Neuronal stem cell (in vitro differentiated cells): ENCODE data around the gene FAIM2. TPM values are rescaled to one million over a fixed set of nuclear protein-coding genes. Genes with fewer than 3 reads are reported as not detected.

Source experiments
- DNase-seq: peaks from one replicate; pipeline ENCODE4 v3.0.0-alpha.2; 2013; ENCODE audit warnings: low spot score
- H2AFZ ChIP-seq: one replicate; pipeline ENCODE4 v1.6.1; 2013; ENCODE audit warnings: mild to moderate bottlenecking, low read length, inconsistent platforms
- H2AK5ac ChIP-seq: 2 replicates; pipeline ENCODE4 v1.6.1; 2013; ENCODE audit warnings: low read depth, mild to moderate bottlenecking, inconsistent platforms, low read length, moderate library complexity, mixed read lengths
- H2BK120ac ChIP-seq: 2 replicates; pipeline ENCODE4 v1.6.1; 2013; ENCODE audit warnings: low read depth, mild to moderate bottlenecking, inconsistent platforms, low read length, moderate library complexity, mixed read lengths
- H2BK12ac ChIP-seq: one replicate; pipeline ENCODE4 v1.6.1; 2013; ENCODE audit warnings: low read length, inconsistent platforms
- H2BK15ac ChIP-seq: 2 replicates; pipeline ENCODE4 v1.6.1; 2013; ENCODE audit warnings: mild to moderate bottlenecking, low read length, inconsistent platforms, mixed read lengths
- H2BK5ac ChIP-seq: one replicate; pipeline ENCODE4 v1.6.1; 2013; ENCODE audit warnings: inconsistent platforms, mild to moderate bottlenecking, low read length, moderate library complexity
- H3K14ac ChIP-seq: one replicate; pipeline ENCODE4 v1.6.1; 2013; ENCODE audit warnings: low read length, inconsistent platforms
- H3K18ac ChIP-seq: 2 replicates; pipeline ENCODE4 v1.6.1; 2013; ENCODE audit warnings: low read length, inconsistent platforms
- H3K23ac ChIP-seq: 2 replicates; pipeline ENCODE4 v1.6.1; 2013; ENCODE audit warnings: low read depth, mild to moderate bottlenecking, mixed read lengths, low read length, inconsistent platforms; ENCODE audit not compliant: poor library complexity
- H3K27ac ChIP-seq: replicated peaks from 3 replicates; pipeline ENCODE4 v1.5.1; 2013; ENCODE audit warnings: low read length, inconsistent platforms
- H3K27me3 ChIP-seq, 3 experiments: 2 replicates each; pipeline ENCODE4 v1.6.1; 2013; ENCODE audit warnings: low read length in 3 of 3, mild to moderate bottlenecking in 2 of 3, inconsistent platforms in 1 of 3, low read depth in 1 of 3, mixed read lengths in 1 of 3, moderate library complexity in 1 of 3; ENCODE audit not compliant: control insufficient read depth in 3 of 3, insufficient read depth in 3 of 3
- H3K36me3 ChIP-seq, 2 donors: replicated peaks in 1 of 2; 2 replicates each; pipeline ENCODE4 v1.6.1; 2013; ENCODE audit warnings: low read length in 2 of 2; ENCODE audit not compliant: control insufficient read depth in 2 of 2, insufficient read depth in 2 of 2
- H3K4ac ChIP-seq: 2 replicates; pipeline ENCODE4 v1.6.1; 2013; ENCODE audit warnings: inconsistent platforms, mild to moderate bottlenecking, low read length, moderate library complexity
- H3K4me1 ChIP-seq, 2 donors: 1 replicate in 1 of 2; 2 replicates in 1 of 2; pipeline ENCODE4 v1.6.1; 2013; ENCODE audit warnings: low read length in 2 of 2, low read depth in 1 of 2; ENCODE audit not compliant: control insufficient read depth in 2 of 2, insufficient read depth in 1 of 2
- H3K4me2 ChIP-seq: one replicate; pipeline ENCODE4 v1.6.1; 2013; ENCODE audit warnings: mild to moderate bottlenecking, low read length, inconsistent platforms; ENCODE audit not compliant: insufficient read depth, poor library complexity, severe bottlenecking
- H3K4me3 ChIP-seq, 2 donors: 2 replicates each; pipeline ENCODE4 v1.5.1; 2013; ENCODE audit warnings: low read length in 2 of 2, mild to moderate bottlenecking in 2 of 2, inconsistent platforms in 1 of 2, moderate library complexity in 1 of 2
- H3K79me1 ChIP-seq: one replicate; pipeline ENCODE4 v1.6.1; 2013; ENCODE audit warnings: low read depth, mild to moderate bottlenecking, inconsistent platforms, low read length, moderate library complexity
- H3K9ac ChIP-seq: one replicate; pipeline ENCODE4 v1.6.1; 2013; ENCODE audit warnings: mild to moderate bottlenecking, low read depth, low read length, inconsistent platforms; ENCODE audit not compliant: poor library complexity
- H3K9me3 ChIP-seq, 2 donors: replicated peaks in 1 of 2; 2 replicates each; pipeline versions ENCODE3 to v1.6.1; 2013; ENCODE audit warnings: low read length in 2 of 2, mild to moderate bottlenecking in 2 of 2, inconsistent platforms in 1 of 2, low read depth in 1 of 2, mixed read lengths in 1 of 2, moderate library complexity in 1 of 2; ENCODE audit not compliant: control insufficient read depth in 2 of 2, insufficient read depth in 1 of 2
- H4K8ac ChIP-seq: one replicate; pipeline ENCODE4 v1.6.1; 2013; ENCODE audit warnings: low read depth, mild to moderate bottlenecking, inconsistent platforms, low read length, moderate library complexity
- H4K91ac ChIP-seq: one replicate; pipeline ENCODE4 v1.6.1; 2013; ENCODE audit warnings: low read length, low read depth, mild to moderate bottlenecking, inconsistent platforms; ENCODE audit not compliant: poor library complexity
- WGBS, 2 donors: extraction: QIAGEN DNeasy Blood & Tissue Kit; methylation state at CpG; one replicate each; pipeline ENCODE4 v1.1.7; 2013; ENCODE audit warnings: missing lambda C conversion rate in 2 of 2, mixed read lengths in 1 of 2; ENCODE audit not compliant: insufficient read length in 2 of 2, insufficient replicate concordance in 1 of 2; ENCODE audit errors: extremely low coverage in 2 of 2; 5-methylcytosine and 5-hydroxymethylcytosine counted together
- polyA plus RNA-seq, 2 experiments: library from polyadenylated mRNA; stranded (reverse); fragments of 200-250 nt; gene quantifications; one replicate each; pipeline ENCODE4 v1.2.3, GENCODE V29; 2013

FAIM2 gene
- 5.6 TPM for polyA plus RNA-seq (2013, experiment 1 of 2)
- 4.9 TPM for polyA plus RNA-seq (2013, experiment 2 of 2)

- Histone ChIP-seq H3K27me3 (peaks cover 0 to 54% (median 4%) of the 10 kb centered on the region in 3 experiments), H3K4ac (no peak within 1 kb of the TSS), H2BK5ac (no peak within 1 kb of the TSS), H4K91ac (no peak within 1 kb of the TSS), H2BK120ac (no peak within 1 kb of the TSS), H3K14ac (peak within 1 kb of the TSS; percentile 39), H3K36me3 (no peaks in the 10 kb centered on the region), H3K9me3 (no peaks in the 10 kb centered on the region), H3K79me1 (no peaks in the 10 kb centered on the region), H3K4me1 (peaks cover 7 to 20% of the 10 kb centered on the region in 2 donors), H4K8ac (no peak within 1 kb of the TSS), H2BK12ac (peak within 1 kb of the TSS; percentile 4), H3K23ac (peak within 1 kb of the TSS; percentile 56), H3K18ac (peak within 1 kb of the TSS; percentile 76), H2BK15ac (peak within 1 kb of the TSS; percentile 94), H2AFZ (peak within 1 kb of the TSS; percentile 88), H3K4me3 (peak within 1 kb of the TSS; percentile 39 to 51), H2AK5ac (peak within 1 kb of the TSS; percentile 73), H3K9ac (peak within 1 kb of the TSS; percentile 71), H3K4me2 (peak within 1 kb of the TSS; percentile 85), H3K27ac (no peak within 1 kb of the TSS)
- WGBS, 2 donors = no CpG with 5 or more reads among the region's 56 CpGs
- DNase-seq = no peak
Measured at GRCh38 chr12:49903700-49904423, at the start of gene FAIM2. FAIM2 (minus strand) TSS chr12:49903900; CDS start chr12:49903792, 108 bp downstream.

GRCh38 chr12:49953151-49953550, 49.5 kb upstream of the FAIM2 start:
- no peak overlapping the region for H2BK120ac ChIP-seq

GRCh38 chr12:49952391-49953055, 48.8 kb upstream of the FAIM2 start:
- Histone ChIP-seq H2BK120ac (no peak overlapping the region), H2BK5ac (no peak overlapping the region), H3K9me3 (no peaks in the 10 kb centered on the region), H3K4ac (no peak overlapping the region), H2AFZ (no peak overlapping the region), H2BK15ac (no peak overlapping the region), H2BK12ac (no peak overlapping the region), H3K27ac (no peak overlapping the region), H3K79me1 (no peaks in the 10 kb centered on the region), H3K36me3 (no peaks in the 10 kb centered on the region), H4K91ac (no peak overlapping the region), H3K4me3 (no peak overlapping the region), H3K27me3 (peaks cover 0 to 35% (median 25%) of the 10 kb centered on the region in 3 experiments), H3K4me2 (no peak overlapping the region), H3K23ac (no peak overlapping the region), H3K18ac (peak overlapping the region; percentile 8), H3K4me1 (peaks cover 0 to 9% of the 10 kb centered on the region in 2 donors), H3K9ac (no peak overlapping the region), H3K14ac (no peak overlapping the region), H4K8ac (no peak overlapping the region), H2AK5ac (no peak overlapping the region)
- no CpG with 5 or more reads among the region's 1 CpG for WGBS, 2 donors
- DNase-seq = no peak

More at GRCh38 chr12:49953151-49953550, 49.5 kb upstream of the FAIM2 start:
- no peak overlapping the region for H3K4me2 ChIP-seq
- H3K9ac ChIP-seq = no peak overlapping the region
- no peak overlapping the region for H3K4me3 ChIP-seq
- H4K91ac ChIP-seq = no peak overlapping the region
- H3K27me3 ChIP-seq = peaks cover 0 to 31% (median 23%) of the 10 kb centered on the region in 3 experiments
- no peak overlapping the region for H2AFZ ChIP-seq
- no peak overlapping the region for H3K18ac ChIP-seq
- no peak overlapping the region for H2AK5ac ChIP-seq
- H2BK5ac ChIP-seq = no peak overlapping the region
- H2BK12ac ChIP-seq = no peak overlapping the region
- H3K4me1 ChIP-seq = peaks cover 0 to 9% of the 10 kb centered on the region in 2 donors
- no peaks in the 10 kb centered on the region for H3K79me1 ChIP-seq
- no peak overlapping the region for H3K23ac ChIP-seq
- no peak for DNase-seq
- H3K9me3 ChIP-seq = no peaks in the 10 kb centered on the region
- no peak overlapping the region for H3K4ac ChIP-seq
- H3K27ac ChIP-seq = no peak overlapping the region
- H3K14ac ChIP-seq = no peak overlapping the region
- H3K36me3 ChIP-seq = no peaks in the 10 kb centered on the region
- H4K8ac ChIP-seq = no peak overlapping the region
- WGBS, 2 donors = no CpG with 5 or more reads among the region's 4 CpGs
- no peak overlapping the region for H2BK15ac ChIP-seq
